Measurements from ENCODE around the gene RGS2.

RGS2 gene

DNA sequence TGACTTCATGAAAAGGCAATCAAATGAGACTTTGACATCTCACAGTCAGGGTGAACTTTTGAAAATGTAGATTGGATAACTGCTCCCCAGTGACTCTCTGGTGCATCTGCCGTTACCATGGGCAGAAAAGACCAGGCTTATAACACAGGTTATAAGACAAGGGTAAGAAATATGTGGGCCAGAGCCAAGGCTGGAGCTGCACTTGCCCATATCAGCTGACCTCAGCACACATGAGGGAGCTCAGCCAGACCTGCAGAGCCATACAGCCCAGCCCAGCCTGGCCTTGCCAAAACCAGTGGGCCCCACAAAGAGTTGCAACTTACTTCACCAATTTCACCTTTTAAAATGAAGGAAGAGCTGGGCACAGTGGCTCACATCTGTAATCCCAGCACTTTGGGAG is 11.7 kb upstream of the RGS2 start:
- DNase-seq = no peak

DNA sequence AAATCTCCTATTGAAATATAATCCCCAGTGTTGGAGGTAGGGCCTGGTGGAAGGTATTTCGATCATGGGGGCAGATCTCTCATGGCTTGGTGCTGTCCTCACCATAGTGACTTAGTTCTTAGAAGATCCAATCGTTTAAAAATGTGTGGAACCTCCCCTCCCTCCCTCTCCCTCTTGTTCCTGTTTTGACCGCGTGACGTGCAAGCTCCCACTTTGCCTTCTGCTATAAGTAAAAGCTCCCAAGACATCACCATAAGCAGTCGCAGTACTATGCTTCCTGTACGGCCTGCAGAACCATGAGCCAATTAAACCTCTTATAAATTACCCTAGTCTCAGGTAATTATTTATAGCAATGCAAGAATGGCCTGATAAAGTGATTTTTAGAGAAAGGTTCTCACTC is 10.9 kb upstream of the RGS2 start:
- no peak for DNase-seq

DNA sequence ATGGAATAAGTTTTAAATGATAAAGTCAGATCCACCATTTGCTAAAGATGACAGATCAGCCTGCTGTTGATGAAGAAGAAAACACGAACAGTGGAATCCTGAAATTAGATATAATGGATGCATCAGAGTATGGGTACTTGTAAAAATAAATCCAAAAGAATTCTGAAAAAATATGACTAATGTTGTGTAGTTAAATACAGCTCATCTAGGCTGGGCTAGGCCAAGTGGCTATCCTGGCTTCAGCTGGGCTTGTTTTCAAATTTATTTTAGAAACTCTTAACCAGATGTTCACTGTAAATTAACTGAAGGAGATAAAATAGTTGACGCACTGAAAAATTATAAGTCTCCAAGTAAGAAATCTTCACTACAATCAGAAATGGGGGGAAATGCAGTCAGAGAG is 7.4 kb upstream of the RGS2 start:
- DNase-seq = no peak

DNA sequence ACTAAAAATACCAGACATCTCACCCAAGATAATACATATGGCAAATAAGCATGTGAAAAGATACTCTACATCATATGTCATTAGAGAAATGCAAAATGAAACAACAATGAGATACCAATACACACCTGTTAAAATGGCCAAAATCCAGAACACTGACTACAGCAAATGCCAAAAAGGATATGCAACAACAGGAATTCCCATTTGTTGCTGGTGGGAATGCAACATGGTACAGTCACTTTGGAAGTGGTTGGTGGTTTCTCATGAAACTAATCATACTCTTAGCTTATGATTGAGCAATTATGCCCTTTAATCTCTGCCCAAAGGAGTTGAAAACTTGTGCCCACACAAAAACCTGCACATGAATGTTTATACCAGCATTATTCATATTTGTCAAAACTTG is 6.4 kb upstream of the RGS2 start:
- no peak for DNase-seq

DNA sequence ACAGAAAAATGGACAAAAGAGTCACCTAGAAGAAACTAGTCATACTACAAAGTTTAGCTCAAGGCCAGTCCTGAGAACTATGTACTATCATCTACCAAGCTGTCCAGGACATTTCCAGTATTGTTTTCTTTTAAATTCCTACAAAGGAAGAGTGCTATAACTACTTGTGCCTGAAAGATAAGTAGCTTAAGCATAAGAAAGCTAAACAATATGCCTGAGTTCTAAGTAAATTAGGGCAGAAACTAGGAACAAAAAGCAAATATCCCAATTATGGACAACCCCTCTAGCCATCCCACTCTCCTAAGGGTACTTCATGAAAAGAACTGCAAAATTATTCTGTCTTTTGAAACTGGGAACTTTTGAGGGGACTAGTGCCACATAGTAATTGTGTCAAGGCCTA is 5.3 kb upstream of the RGS2 start:
- no peak for DNase-seq

DNA sequence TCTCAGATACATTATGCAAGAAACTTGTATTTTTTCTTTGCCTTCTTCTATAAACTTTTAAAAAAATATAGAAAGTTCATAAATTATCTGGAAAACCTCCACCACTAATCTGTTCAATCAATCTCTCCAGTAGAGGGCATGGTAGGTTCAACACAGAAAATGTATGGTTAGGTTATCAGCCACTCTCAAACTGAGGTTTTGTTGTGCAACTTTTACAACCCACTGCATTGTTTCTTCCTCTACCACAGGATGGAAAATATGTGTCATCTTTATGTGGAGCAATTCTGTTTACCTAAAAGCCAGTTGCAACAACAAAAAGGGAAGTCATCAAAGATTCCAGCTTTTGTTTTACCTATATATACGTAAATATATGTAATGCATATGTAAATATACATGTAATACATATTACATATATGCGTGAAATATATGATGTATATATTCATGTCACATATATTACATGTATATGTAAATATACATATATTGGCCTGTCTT is 3.0 kb upstream of the RGS2 start:
- DNase-seq = peak in 1 of 2 experiments; percentile 41

DNA sequence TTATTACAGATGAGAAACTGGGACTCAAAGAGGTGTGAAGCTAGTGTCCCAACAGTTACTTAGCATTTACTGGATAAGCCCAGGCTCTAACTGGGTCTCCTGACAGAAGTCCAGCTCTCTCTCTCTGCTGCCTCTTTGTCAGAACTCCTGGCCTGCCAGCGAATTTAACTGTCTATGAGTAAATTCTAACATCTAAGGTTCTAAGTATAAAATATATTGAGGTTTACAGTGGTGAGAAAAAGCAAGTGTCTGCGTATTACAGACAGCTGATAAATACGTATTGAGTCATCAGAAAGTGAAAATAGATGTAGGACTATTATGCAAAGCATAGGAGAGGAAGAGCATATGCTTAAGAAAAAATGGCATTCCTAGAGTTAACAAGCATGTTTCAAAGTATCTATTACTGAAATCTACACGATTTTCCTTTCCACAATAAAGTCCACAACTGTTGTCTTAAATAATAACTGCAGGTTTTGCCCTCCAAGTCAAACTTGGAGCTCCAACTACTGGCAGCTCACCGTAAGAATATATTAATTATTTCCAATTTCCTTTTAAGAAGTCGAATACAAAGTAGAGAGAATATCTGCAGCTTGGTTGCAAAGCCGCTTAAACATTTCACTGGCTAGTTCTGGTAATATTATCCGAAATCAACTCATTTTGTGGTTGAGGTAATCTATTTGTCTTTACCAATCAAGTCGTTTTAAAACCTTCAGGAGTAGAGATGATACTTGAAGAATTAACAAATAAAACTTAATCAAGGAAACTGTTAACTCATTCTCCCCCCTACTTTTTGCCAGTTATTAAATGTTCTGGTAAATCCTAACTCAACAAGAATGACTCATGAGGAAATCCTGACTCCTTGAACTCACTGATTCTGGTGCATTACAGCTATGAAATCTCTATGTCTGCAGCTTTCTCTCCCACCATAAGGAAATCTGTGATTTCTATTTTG is 1.4 kb upstream of the RGS2 start:
- DNase-seq = peak in 1 of 2 experiments; percentile 29

DNA sequence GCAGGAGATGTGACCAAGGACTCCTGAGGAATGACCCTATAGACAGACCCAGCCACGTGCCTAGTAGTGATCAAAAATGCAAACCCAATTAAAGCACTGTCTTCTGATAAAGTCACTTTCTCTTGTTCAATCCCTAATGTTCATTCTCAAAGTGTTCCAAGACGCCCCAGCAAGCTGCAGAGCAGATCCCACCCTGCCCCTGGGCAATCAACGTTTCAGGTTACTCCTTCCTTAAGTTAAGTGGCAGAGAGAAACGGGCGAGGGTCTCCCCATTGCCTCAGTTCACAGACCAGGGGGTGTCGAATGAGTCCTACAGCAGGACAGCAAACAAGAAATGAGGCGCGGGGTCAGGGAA is 699 bp upstream of the RGS2 start:
- peak; percentile 46 to 52 for DNase-seq

DNA sequence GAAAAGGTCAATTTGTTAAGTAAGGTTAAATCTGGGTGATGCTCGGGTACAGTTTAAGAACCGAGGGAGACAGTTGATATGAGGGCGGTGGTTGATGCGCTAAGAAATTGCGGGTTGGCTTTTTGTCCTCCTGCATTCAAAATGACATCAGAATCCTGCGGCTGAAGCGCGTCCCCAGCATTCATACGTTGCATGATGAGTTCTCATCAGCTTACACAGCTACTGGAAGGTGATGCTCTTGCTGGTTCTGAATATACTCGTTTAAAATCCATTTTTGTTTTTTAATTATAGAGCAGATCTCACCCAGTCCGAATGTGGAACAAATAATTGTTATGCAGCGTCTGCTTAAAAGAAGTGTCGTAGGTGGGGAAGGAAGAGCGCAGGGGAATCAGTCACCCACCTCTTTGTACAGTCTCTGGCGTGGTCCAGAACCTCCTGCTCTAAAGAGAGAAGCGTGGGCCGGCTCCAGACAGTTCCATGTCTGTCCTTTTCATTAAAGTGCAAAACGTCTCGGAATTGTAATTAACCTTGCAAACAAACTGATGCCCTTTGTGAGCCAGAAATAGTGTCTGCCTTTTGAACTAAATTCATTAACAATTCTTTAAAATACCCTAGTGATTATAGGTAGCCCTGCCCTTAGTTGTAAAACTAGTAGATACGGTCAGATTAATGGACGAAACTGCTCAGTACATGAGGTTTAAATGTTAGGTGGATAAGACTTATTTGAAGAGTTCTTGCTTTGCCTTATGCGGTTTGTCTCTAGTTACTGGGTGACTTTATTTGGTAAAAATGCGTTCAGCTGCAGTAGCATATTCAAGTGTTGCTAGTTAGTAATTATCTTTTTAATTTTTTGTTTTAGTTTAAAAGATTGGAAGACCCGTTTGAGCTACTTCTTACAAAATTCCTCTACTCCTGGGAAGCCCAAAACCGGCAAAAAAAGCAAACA is 741 bp downstream of the RGS2 start:
- peak in 1 of 2 experiments; percentile 47 for DNase-seq

DNA sequence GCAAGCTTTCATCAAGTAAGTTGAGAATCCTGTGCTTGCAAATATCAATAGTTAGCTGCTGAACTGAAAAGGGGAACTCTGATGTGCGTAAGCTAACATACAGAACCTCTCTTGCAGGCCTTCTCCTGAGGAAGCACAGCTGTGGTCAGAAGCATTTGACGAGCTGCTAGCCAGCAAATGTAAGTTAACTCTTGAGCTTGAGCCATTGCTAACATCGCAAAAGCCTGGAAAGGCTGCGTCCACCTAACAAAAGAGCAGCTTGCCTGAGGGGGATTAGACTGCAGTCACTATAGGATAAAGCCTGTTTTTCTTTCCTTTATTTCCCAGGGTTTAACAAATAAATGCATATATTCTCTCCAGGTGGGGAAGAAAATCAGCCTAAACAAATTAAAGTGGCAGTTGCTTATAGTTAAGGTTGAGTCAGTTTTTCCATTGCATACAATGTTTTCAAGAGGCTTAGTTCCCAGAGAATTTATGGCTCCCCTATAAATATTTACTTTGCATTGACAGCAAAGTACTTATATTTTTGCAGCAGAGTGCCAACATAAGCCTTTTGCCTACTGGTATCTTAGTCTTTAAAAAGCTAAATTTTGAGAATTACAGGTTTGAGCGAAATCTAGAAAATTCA is 1.5 kb downstream of the RGS2 start:
- no peak for DNase-seq

DNA sequence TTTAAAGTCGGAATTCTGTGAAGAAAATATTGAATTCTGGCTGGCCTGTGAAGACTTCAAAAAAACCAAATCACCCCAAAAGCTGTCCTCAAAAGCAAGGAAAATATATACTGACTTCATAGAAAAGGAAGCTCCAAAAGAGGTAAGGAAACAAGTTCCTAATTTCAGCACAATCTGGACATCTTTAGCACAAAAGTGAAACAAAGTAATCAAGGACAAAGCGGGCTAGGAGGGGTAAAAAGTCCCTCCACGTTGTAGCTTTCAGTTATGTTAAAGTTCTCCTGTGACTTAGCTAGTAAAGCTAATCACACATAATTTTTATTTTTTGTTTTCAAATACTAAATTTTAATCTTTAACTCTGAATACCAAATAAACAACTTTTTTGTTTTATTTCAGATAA is 2.2 kb downstream of the RGS2 start:
- DNase-seq = no peak

DNA sequence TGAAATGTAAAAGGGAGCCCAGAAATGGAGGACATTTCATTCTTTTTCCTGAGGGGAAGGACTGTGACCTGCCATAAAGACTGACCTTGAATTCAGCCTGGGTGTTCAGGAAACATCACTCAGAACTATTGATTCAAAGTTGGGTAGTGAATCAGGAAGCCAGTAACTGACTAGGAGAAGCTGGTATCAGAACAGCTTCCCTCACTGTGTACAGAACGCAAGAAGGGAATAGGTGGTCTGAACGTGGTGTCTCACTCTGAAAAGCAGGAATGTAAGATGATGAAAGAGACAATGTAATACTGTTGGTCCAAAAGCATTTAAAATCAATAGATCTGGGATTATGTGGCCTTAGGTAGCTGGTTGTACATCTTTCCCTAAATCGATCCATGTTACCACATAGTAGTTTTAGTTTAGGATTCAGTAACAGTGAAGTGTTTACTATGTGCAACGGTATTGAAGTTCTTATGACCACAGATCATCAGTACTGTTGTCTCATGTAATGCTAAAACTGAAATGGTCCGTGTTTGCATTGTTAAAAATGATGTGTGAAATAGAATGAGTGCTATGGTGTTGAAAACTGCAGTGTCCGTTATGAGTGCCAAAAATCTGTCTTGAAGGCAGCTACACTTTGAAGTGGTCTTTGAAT is 2.9 kb downstream of the RGS2 start:
- DNase-seq = no peak

DNA sequence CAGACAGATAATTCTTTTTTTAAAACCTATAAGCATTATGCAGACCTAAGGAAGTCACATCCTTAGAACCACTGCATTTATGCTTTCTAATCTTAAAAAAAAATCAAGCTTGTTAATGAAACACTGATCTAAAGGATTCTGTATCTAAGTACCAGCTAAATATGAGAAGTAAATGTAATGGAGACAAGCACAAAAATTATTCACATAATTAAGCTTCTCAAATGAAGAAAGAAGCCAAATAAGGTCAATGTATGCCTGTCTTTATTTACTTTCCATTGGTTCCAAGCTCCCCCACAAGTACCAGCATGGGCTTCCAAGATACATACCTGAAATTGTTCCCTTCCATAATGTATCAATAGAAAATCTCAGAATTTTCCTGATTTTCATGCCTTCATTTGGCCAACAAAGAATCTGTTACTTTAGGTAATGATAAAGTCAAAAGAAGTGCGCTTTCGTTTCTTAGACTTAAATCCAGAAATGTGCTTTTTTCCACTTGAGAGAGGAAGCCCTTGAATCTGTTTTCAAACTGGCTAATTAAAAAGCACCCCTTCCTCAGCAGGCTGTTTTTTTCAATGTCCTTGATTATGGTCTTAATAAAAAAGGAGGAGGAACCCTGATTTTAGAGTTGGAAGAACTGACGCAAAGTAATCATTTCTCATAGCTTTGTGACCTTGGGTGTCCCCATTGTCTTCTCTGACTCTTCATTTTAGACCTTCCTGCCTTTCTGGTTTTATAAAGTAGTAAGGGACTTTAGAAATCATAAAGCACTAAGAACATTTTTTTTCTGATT is 3.8 kb downstream of the RGS2 start:
- DNase-seq = no peak

DNA sequence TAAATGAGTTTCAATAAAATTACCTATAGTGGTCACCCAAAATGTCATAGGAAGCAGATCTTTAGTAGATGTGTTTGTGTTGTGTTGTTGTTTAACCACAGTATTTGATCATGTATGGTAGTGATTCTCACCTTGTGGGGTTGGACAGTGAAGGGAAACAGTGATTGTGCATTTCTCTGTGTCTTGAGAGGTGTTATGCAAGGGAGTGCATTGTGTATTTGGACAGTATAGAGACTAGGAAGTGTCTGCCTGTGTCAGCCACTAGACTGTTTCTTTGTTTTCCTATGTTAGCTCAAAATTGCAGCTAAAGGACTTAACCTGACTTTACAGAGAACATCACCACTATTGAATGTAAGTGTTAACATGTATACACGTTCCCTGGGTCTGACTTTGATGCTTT is 6.0 kb downstream of the RGS2 start:
- no peak for DNase-seq

DNA sequence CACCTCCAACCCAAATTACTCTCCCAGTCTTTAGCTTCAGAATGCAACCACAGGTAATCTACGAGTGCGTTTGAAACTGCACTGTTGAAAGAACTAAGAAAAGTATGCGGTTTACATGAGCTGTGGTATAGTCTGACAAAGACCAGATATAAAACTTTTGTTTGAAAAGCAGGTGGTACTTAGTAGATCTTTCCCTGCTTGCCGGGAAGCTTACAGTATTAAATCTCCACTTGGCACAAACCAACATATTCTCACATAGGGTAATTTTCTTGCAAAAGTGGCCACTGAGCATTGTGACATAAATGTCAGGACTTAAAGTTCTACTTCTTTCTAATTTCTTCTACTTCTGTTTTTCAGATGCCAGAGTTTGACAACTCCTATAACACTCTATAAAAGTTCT is 8.4 kb downstream of the RGS2 start:
- DNase-seq = no peak

DNA sequence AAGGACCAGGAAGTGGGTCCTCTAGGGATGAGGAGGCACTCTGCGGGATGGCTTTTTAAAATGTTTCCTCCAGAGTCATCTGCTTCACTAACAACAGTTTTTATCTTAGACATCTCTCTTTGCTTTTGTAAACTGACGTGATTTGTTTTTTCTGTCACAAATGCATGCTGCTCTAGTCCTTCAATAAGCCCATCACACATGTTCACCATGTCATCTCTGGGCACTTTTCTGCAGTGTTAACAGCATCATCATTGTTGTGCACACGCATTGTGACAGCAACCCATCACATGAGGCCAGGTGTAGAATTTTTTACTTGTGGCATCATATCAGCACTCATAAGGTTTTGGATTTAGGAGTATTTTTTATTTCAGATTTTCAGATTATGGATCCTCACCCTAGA is 12.5 kb downstream of the RGS2 start:
- DNase-seq = no peak

DNA sequence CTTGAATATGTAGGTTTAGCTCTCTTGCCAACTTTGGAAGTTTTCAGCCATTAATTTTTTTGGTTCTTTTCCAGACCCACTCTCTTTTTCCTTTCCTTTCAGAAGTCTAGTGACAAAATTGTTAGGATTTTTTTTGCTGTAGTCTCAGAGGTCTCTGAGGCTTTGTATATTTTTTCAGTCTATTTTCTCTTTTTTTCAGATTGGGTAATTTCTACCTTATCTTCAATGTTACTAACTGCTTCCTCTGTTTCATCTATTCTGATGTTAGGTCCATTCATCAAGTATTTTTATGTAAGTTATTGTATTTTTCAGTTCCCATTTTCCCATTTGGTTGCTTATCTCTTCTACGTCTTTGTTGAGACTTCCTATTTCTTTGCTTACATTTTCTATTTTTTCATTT is 15.7 kb downstream of the RGS2 start:
- DNase-seq = no peak

DNA sequence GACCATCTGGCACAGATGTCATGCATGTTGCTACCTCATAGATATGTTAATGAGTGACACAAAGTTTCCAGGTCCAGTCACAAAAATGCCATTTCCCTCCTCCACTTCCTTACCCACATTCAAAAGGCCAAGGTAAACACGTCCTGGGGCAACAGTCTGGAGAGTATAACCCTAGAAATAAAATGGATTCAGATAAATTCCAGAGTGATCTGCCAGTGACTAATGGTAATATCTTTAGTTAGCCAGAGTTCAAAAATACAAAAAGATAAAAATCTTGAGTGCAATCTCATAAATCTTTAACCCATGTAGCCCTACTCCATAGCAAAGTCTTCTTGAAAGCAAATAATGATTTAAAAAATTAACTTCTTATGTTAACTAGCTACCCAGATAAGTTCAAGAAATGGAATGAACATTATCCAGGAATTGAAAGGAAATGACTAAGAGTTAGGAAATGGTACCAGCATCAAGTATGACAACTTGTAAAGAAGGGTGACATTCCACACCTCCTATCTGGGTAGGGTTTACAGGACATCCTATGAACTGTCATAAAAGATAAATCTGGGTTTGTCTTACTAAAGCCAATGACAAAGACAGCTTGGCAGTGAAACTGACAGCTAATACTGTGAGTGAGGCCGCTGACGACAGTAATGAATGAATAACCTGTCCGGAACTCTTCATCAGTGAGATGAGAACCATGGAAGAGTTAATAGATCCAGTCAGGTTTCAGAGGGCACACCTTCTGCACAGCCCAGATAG is 18.1 kb downstream of the RGS2 start:
- DNase-seq = no peak

DNA sequence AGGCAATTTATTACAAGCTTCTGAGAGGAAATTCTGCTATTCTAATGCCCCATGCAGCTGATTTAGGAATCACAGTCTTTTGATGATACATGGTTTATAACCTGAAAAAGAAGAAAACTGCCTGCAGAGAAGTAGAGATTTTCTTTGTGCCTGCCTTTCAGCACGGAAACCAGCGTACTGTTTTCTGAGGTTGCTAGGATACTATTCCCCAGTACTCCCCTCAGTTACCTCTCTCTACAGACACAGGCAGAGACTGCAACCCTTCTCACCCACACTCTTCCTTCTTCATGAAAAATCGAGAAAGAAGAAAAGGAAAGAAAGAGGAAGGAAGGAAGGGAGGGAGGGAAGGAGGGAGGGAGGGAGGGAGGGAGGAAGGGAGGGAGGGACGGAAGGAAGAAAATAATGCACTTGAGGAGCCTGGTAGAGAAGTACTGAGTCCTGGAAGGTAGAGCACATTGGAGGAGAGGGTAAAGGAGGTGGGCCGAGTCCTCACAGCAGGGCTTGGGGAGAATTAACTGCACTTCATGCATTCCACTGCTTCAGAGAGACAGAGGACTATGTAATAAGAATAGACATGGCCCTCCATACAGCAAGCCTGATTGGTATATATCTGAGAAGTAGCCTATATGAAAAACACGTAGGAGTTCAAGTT is 21.9 kb downstream of the RGS2 start:
- no peak for DNase-seq

DNA sequence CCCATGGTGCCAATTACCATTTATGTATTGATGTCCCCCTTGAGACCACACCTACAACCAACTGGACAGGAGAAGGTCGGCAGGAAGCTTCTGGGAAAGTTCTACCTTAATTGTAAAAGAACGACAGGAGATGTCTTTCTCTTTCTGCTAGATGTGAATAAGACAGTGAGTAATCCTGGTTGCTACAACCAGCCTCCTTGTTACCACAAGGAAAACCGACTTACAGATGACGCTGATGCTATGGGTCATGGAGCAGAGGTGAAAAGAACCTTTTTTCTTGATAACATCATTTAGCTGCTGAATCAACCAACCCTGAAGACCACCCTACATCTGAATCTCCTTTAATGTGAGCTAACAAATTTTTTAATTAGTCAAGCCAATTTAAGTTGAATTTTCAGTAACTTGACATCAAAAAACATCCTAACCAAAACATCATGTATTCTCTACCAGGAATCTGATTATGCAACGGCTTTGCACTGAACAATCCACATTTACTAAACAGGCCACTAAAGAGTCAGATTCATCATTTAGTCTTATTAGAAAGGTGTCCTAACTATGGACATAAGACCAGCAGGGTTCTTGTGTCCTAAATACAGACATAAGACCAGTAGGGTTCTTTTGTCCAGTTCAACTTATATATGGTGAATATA is 23.0 kb downstream of the RGS2 start:
- no peak for DNase-seq
